OCI-LY7 (cell line): ENCODE measurements around the gene CREB3L1. TPM values are rescaled to one million over a fixed set of nuclear protein-coding genes. Genes with fewer than 3 reads are reported as not detected.
A peak's percentile ranks its signal among the peaks of the same experiment; 100 is the strongest.

Source experiments
- Bru-seq: library from RNA; stranded (reverse); fragments of 400-500 nt; gene quantifications from one replicate; lab custom pipeline; 2021; lab: Mats Ljungman, UMichigan
- BruChase-seq, 2 experiments: library from RNA; stranded (reverse); fragments of 400-500 nt; gene quantifications; one replicate each; lab custom pipeline; 2021; lab: Mats Ljungman, UMichigan
- BruUV-seq: library from RNA; stranded (reverse); fragments of 400-500 nt; replicated peaks from 2 replicates; lab custom pipeline; 2021; lab: Mats Ljungman, UMichigan
- CTCF ChIA-PET: fragments of 300-600 bp; sonication (Branson Sonifier 250); formaldehyde crosslinking; loops from one replicate; lab custom pipeline; 2022; ENCODE audit warnings: antibody characterized with exemption; ENCODE audit not compliant: unreplicated experiment; lab: Charles Lee
- POLR2A ChIA-PET: fragments of 300-600 bp; sonication (Branson Sonifier 250); formaldehyde crosslinking; loops from one replicate; lab custom pipeline; 2022; ENCODE audit warnings: antibody characterized with exemption; lab: Charles Lee
- DNase-seq: peaks from one replicate; pipeline ENCODE4 v3.0.0-alpha.2; 2015; ENCODE audit warnings: low spot score
- H2AFZ ChIP-seq: fragments of 200-600 bp; sonication (generic), shearing (Covaris generic); 2 replicates; pipeline ENCODE4 v1.6.1; 2014; ENCODE audit warnings: mild to moderate bottlenecking, antibody characterized with exemption, low read length, moderate library complexity
- H3K27ac ChIP-seq: fragments of 200-600 bp; sonication (generic); 2 replicates; pipeline ENCODE4 v1.5.1; 2014; ENCODE audit warnings: mixed run types, low read depth, mild to moderate bottlenecking, moderate library complexity, low read length, inconsistent platforms; ENCODE audit not compliant: poor library complexity, severe bottlenecking
- H3K36me3 ChIP-seq: fragments of 200-600 bp; sonication (generic); 2 replicates; pipeline ENCODE4 v1.6.1; 2014; ENCODE audit warnings: mild to moderate bottlenecking, antibody characterized with exemption, low read length, moderate library complexity, mixed read lengths; ENCODE audit not compliant: insufficient read depth
- H3K4me1 ChIP-seq: fragments of 200-600 bp; sonication (generic); 2 replicates; pipeline ENCODE4 v1.5.1; 2014; ENCODE audit warnings: mild to moderate bottlenecking, low read length; ENCODE audit not compliant: insufficient read depth, poor library complexity, severe bottlenecking
- H3K4me2 ChIP-seq: fragments of 200-600 bp; sonication (generic); 2 replicates; pipeline ENCODE4 v1.6.1; 2014; ENCODE audit warnings: mild to moderate bottlenecking, low read length
- H3K4me3 ChIP-seq: fragments of 200-600 bp; sonication (generic); 2 replicates; pipeline ENCODE4 v1.5.1; 2014; ENCODE audit warnings: mild to moderate bottlenecking, low read depth, low read length; ENCODE audit not compliant: poor library complexity, severe bottlenecking
- H3K79me2 ChIP-seq: fragments of 200-600 bp; sonication (generic); 2 replicates; pipeline ENCODE4 v1.6.1; 2016; ENCODE audit warnings: low read depth, mild to moderate bottlenecking, low read length, moderate library complexity, mixed read lengths; ENCODE audit not compliant: insufficient read depth
- H3K9me2 ChIP-seq: fragments of 200-600 bp; sonication (generic); 2 replicates; pipeline ENCODE4 v1.6.1; 2016; ENCODE audit warnings: mild to moderate bottlenecking, low read length, mixed read lengths; ENCODE audit not compliant: insufficient read depth
- H3K9me3 ChIP-seq: fragments of 200-600 bp; sonication (generic); 2 replicates; pipeline ENCODE4 v1.6.1; 2014; ENCODE audit warnings: mild to moderate bottlenecking, mixed run types, low read length, mixed read lengths
- H4K20me1 ChIP-seq: fragments of 200-600 bp; sonication (generic); 2 replicates; pipeline ENCODE4 v1.6.1; 2014; ENCODE audit warnings: mild to moderate bottlenecking, antibody characterized with exemption, low read length, moderate library complexity, mixed read lengths; ENCODE audit not compliant: insufficient read depth
- EZH2phosphoT487 ChIP-seq: fragments of 200-600 bp; sonication (generic); IDR thresholded peaks from 2 replicates; pipeline ENCODE4 v1.6.1; 2018; ENCODE audit warnings: low read depth, borderline replicate concordance, mild to moderate bottlenecking, mixed run types, antibody characterized with exemption, low read length, moderate library complexity, mixed read lengths
- intact Hi-C: fragments of 100-400 bp; cut with micrococcal nuclease; formaldehyde crosslinking; loops from one replicate; pipeline ENCODE4 v1.10.0; 2022; ENCODE audit not compliant: unreplicated experiment
- long read RNA-seq: library from polyadenylated mRNA; stranded (forward); transcript quantifications from one replicate; pipeline ENCODE4 v2.0.0, GENCODE V29; 2022
- total RNA-seq, 2 experiments: library from RNA; depleted of rRNA in 1 of 2; stranded (reverse); fragments of >200 nt in 1 of 2; shearing (Covaris generic) in 1 of 2; gene quantifications; 2 replicates each; pipeline ENCODE4 v1.2.3, GENCODE V29; 2014 to 2022
- TF ChIP-seq, protein P1 (sequence below): fragments of 200-600 bp; sonication (generic); conservative IDR thresholded peaks from 2 replicates; pipeline ENCODE4 v1.5.1; 2014; ENCODE audit warnings: mild to moderate bottlenecking, antibody characterized with exemption, low read length, moderate library complexity, mixed read lengths

CREB3L1 gene
- total RNA-seq (2014; rRNA removed; shearing (Covaris generic)) (not detected in 2 replicates), total RNA-seq (2022) (0.15 and 0.17 TPM in 2 replicates), Bru-seq, nascent RNA (not detected), BruChase-seq, experiment 1, labeled RNA remaining after a 6-hour chase (percentile 6 among the genes with signal in this experiment), BruChase-seq, experiment 2, labeled RNA remaining after a 2-hour chase (not detected)
- long read RNA-seq, result 0 reads

- no peaks in the 10 kb centered on the region for H3K36me3 ChIP-seq
- ChIA-PET POLR2A (interaction anchor here (0.6 kb wide), 2 partner anchors 38 to 403 kb away, joined by 3 to 6 read pairs; no protein-coding TSS in a partner anchor), CTCF (no interaction called here)
- no peaks in the 10 kb centered on the region for H3K79me2 ChIP-seq
- DNase-seq, result no peak
- intact Hi-C loops, result no loop called here
- BruUV-seq, result no TSS peak
- no peak within 1 kb of the TSS for H2AFZ ChIP-seq
- no peak within 1 kb of the TSS for H3K4me2 ChIP-seq
- no peaks in the 10 kb centered on the region for H4K20me1 ChIP-seq
- H3K9me2 ChIP-seq, result no peaks in the 10 kb centered on the region
- no peaks in the 10 kb centered on the region for H3K9me3 ChIP-seq
- H3K4me3 ChIP-seq, result no peak within 1 kb of the TSS
- TF ChIP-seq EZH2phosphoT487, result no peak
- TF ChIP-seq, protein P1, sequence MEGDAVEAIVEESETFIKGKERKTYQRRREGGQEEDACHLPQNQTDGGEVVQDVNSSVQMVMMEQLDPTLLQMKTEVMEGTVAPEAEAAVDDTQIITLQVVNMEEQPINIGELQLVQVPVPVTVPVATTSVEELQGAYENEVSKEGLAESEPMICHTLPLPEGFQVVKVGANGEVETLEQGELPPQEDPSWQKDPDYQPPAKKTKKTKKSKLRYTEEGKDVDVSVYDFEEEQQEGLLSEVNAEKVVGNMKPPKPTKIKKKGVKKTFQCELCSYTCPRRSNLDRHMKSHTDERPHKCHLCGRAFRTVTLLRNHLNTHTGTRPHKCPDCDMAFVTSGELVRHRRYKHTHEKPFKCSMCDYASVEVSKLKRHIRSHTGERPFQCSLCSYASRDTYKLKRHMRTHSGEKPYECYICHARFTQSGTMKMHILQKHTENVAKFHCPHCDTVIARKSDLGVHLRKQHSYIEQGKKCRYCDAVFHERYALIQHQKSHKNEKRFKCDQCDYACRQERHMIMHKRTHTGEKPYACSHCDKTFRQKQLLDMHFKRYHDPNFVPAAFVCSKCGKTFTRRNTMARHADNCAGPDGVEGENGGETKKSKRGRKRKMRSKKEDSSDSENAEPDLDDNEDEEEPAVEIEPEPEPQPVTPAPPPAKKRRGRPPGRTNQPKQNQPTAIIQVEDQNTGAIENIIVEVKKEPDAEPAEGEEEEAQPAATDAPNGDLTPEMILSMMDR, result no peak
- no peak within 1 kb of the TSS for H3K27ac ChIP-seq
- no peaks in the 10 kb centered on the region for H3K4me1 ChIP-seq
Measured at GRCh38 chr11:46277622-46278386, at the start of gene CREB3L1. Gene CREB3L1 (plus strand): TSS chr11:46277662. CDS start chr11:46278112, 450 bp downstream.

DNA sequence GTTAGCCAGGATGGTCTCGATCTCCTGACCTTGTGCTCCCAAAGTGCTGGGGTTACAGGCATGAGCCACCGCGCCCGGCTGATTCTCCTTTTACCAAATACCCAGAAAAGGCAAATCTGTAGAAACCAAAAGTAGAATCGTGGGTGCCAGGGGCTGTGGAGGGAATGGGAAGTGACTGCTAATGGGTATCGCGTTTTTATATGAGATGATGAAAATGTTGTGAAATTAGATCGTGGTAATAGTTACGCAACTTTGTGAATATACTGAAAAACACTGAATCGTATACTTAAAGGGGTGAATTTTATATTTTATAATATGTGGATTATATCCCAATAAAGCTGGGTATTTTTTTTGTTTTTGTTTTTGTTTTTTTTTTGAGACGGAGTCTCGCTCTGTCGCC lies 48.2 kb upstream of the CREB3L1 start:
- H3K9me3 ChIP-seq, result no peaks in the 10 kb centered on the region
- no peaks in the 10 kb centered on the region for H3K9me2 ChIP-seq
- no peak overlapping the region for H3K4me3 ChIP-seq
- no peaks in the 10 kb centered on the region for H3K36me3 ChIP-seq
- ChIA-PET POLR2A (no interaction called here), CTCF (no interaction called here)
- H3K79me2 ChIP-seq, result no peaks in the 10 kb centered on the region
- H2AFZ ChIP-seq, result no peak overlapping the region
- no peak for TF ChIP-seq EZH2phosphoT487
- TF ChIP-seq, protein P1, result no peak
- no peaks in the 10 kb centered on the region for H3K4me1 ChIP-seq
- intact Hi-C loops, result no loop called here
- H3K27ac ChIP-seq, result no peak overlapping the region
- no peak for DNase-seq
- no peaks in the 10 kb centered on the region for H4K20me1 ChIP-seq
- no TSS peak for BruUV-seq
- no peak overlapping the region for H3K4me2 ChIP-seq
